ENCODE measurements around the gene TMEM128.
A peak's percentile ranks its signal among the peaks of the same experiment; 100 is the strongest.

The TMEM128 gene

GRCh38 chr4:4248029-4248884, at the start of gene TMEM128:
Gene TMEM128 (minus strand): TSS chr4:4248223. CDS start chr4:4248202, 21 bp downstream.
- no peaks in the 10 kb centered on the region for H3K9me3 ChIP-seq (ENCODE audit: control insufficient read depth, insufficient read depth, low read length)

GRCh38 chr4:4296283-4296846, 48.3 kb upstream of the TMEM128 start:
- no peaks in the 10 kb centered on the region for H3K9me2 ChIP-seq (replicated peaks; ENCODE audit: control insufficient read depth, low read length)
- H3K79me2 ChIP-seq (ENCODE audit: control insufficient read depth, low read length) = peaks cover 38% of the 10 kb centered on the region
- no peaks in the 10 kb centered on the region for H3F3A ChIP-seq (ENCODE audit: control insufficient read depth, insufficient read depth)
- H3K9me3 ChIP-seq (ENCODE audit: control insufficient read depth, insufficient read depth, low read length) = no peaks in the 10 kb centered on the region
- H3K27ac ChIP-seq (ENCODE audit: low read depth, low read length) = no peak overlapping the region
- H3K36me3 ChIP-seq (ENCODE audit: control insufficient read depth, low read length) = no peaks in the 10 kb centered on the region; the same call in 1 of the 2 replicates
- no peak overlapping the region for H3K4me2 ChIP-seq (ENCODE audit: low read length)
- no peaks in the 10 kb centered on the region for H3K27me3 ChIP-seq (ENCODE audit: control insufficient read depth, low read length)
- H3K4me3 ChIP-seq (ENCODE audit: low read length) = no peak overlapping the region
- no peak for TF ChIP-seq CTCF (IDR thresholded peaks at IDR 0.05; ENCODE audit: low read depth, low read length, poor library complexity, severe bottlenecking)
- no peak for TF ChIP-seq EZH2phosphoT487 (IDR thresholded peaks at IDR 0.05; ENCODE audit: borderline replicate concordance, low read length)
- peaks cover 2% of the 10 kb centered on the region for H3K4me1 ChIP-seq (ENCODE audit: control insufficient read depth, low read length)
- no peaks in the 10 kb centered on the region for H4K20me1 ChIP-seq (ENCODE audit: control insufficient read depth, insufficient read depth, low read depth, low read length)

More at GRCh38 chr4:4248029-4248884, at the start of gene TMEM128:
- peaks cover 28% of the 10 kb centered on the region for H3K79me2 ChIP-seq (ENCODE audit: control insufficient read depth, low read length)
- H3K4me3 ChIP-seq (ENCODE audit: low read length) = peak within 1 kb of the TSS; percentile 99
- H3K27me3 ChIP-seq (ENCODE audit: control insufficient read depth, low read length) = 0 out of 2 replicates have a peak, but pooled peaks cover 2% of the 10 kb centered on the region
- H3K36me3 ChIP-seq (ENCODE audit: control insufficient read depth, low read length) = peaks cover 37% of the 10 kb centered on the region
- peaks cover 23% of the 10 kb centered on the region for H3K4me1 ChIP-seq (ENCODE audit: control insufficient read depth, low read length)
- no peaks in the 10 kb centered on the region for H3F3A ChIP-seq (ENCODE audit: control insufficient read depth, insufficient read depth)
- H4K20me1 ChIP-seq (ENCODE audit: control insufficient read depth, insufficient read depth, low read depth, low read length) = no peaks in the 10 kb centered on the region
- TF ChIP-seq EZH2phosphoT487 (IDR thresholded peaks at IDR 0.05; ENCODE audit: borderline replicate concordance, low read length) (no peak), CTCF (IDR thresholded peaks at IDR 0.05; ENCODE audit: low read depth, low read length, poor library complexity, severe bottlenecking) (no peak)
- H3K4me2 ChIP-seq (ENCODE audit: low read length) = peak within 1 kb of the TSS; percentile 91
- peak within 1 kb of the TSS; percentile 74 for H3K27ac ChIP-seq (ENCODE audit: low read depth, low read length)
- no peaks in the 10 kb centered on the region for H3K9me2 ChIP-seq (replicated peaks; ENCODE audit: control insufficient read depth, low read length)

- Histone ChIP-seq H3K4me1 (ENCODE audit: control insufficient read depth, low read length) (peaks cover 17% of the 10 kb centered on the region), H3K27me3 (ENCODE audit: control insufficient read depth, low read length) (no peaks in the 10 kb centered on the region), H3K9me3 (ENCODE audit: control insufficient read depth, insufficient read depth, low read length) (no peaks in the 10 kb centered on the region), H3K36me3 (ENCODE audit: control insufficient read depth, low read length) (peaks cover 5% of the 10 kb centered on the region), H3K9me2 (replicated peaks; ENCODE audit: control insufficient read depth, low read length) (no peaks in the 10 kb centered on the region), H4K20me1 (ENCODE audit: control insufficient read depth, insufficient read depth, low read depth, low read length) (peaks cover 5% of the 10 kb centered on the region; the same call in 1 of the 2 replicates), H3K4me2 (ENCODE audit: low read length) (no peak overlapping the region), H3K79me2 (ENCODE audit: control insufficient read depth, low read length) (peaks cover 69% of the 10 kb centered on the region), H3K4me3 (ENCODE audit: low read length) (no peak overlapping the region), H3F3A (ENCODE audit: control insufficient read depth, insufficient read depth) (no peaks in the 10 kb centered on the region), H3K27ac (ENCODE audit: low read depth, low read length) (no peak overlapping the region)
- no peak for TF ChIP-seq CTCF (IDR thresholded peaks at IDR 0.05; ENCODE audit: low read depth, low read length, poor library complexity, severe bottlenecking)
- TF ChIP-seq EZH2phosphoT487 (IDR thresholded peaks at IDR 0.05; ENCODE audit: borderline replicate concordance, low read length) = no peak
Measured at GRCh38 chr4:4293279-4293678, 45.3 kb upstream of the TMEM128 start.
